ENCODE data around the gene MRGPRF.

DNA sequence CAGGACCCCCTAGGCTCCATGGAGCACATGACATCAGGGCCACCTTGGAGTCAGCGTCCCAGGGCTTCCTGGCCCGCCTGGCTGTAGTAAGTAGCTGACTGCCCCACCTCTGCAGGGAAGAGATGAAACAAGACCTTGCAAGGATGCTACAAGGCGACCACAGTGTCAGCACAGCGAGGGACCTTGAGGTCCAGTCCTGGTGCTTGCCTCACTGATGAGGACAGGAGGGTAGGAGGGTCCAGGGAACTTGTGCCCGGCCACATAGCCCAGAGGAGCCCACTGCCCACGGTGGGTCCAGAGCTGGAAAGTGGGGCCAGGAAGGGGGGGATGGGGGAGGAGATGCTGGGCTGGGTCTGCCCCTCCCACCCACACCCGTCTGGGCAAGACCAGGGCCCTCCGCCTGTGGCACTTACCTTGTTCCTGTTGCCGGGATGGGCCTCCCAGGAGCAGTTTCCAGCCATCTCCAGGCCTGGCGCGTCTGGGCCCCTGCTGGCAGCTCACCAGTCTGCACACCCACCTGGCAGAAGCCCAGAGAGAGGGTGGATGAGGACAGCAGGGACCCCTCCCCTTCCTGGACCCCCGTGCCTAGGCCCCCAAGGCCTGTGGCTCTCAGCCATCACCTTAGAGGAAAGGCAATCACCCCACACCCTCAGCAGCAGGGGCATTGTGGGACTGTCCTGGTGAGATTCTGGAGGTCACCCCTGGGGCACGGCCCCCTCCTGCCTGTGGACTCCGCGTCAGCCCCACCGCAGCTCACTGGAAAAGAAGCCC is 3.4 kb downstream of the MRGPRF start:
- TF ChIP-seq, protein P1, sequence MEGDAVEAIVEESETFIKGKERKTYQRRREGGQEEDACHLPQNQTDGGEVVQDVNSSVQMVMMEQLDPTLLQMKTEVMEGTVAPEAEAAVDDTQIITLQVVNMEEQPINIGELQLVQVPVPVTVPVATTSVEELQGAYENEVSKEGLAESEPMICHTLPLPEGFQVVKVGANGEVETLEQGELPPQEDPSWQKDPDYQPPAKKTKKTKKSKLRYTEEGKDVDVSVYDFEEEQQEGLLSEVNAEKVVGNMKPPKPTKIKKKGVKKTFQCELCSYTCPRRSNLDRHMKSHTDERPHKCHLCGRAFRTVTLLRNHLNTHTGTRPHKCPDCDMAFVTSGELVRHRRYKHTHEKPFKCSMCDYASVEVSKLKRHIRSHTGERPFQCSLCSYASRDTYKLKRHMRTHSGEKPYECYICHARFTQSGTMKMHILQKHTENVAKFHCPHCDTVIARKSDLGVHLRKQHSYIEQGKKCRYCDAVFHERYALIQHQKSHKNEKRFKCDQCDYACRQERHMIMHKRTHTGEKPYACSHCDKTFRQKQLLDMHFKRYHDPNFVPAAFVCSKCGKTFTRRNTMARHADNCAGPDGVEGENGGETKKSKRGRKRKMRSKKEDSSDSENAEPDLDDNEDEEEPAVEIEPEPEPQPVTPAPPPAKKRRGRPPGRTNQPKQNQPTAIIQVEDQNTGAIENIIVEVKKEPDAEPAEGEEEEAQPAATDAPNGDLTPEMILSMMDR (IDR thresholded peaks at IDR 0.05): no peak
- no peak for TF ChIP-seq EZH2 (IDR thresholded peaks at IDR 0.05; ENCODE audit: borderline replicate concordance, insufficient read depth, low read depth, low read length, poor library complexity, severe bottlenecking)

Data from B cell (primary cell).